ENCODE measurements around the gene TPP2. TPM values are rescaled to one million over a fixed set of nuclear protein-coding genes. Genes with fewer than 3 reads are reported as not detected.

The TPP2 gene
- polyA plus RNA-seq, 1 donor (not counting 4 experiments of a cell fraction or from before 2014, with no cell fraction given), result 41.2 TPM

- no peak overlapping the region for H3K27ac ChIP-seq (ENCODE audit: control insufficient read depth, insufficient read depth, low read length)
- no peaks in the 10 kb centered on the region for H3K36me3 ChIP-seq (ENCODE audit: control insufficient read depth in 2 of 2, extremely low read depth in 1 of 2, insufficient read depth in 2 of 2, low read length in 2 of 2)
- no peak for DNase-seq (ENCODE audit: low read depth, low spot score)
- TF ChIP-seq CTCF (optimal IDR thresholded peaks at IDR 0.05 in 1 of 3, IDR thresholded peaks at IDR 0.05 in 1 of 3, conservative IDR thresholded peaks at IDR 0.05 in 1 of 3; ENCODE audit: extremely low read depth in 1 of 3, insufficient read depth in 2 of 3, low read length in 3 of 3), result peak in 2 of 3 experiments; percentile 27 to 28
- no peak for TF ChIP-seq EZH2 (IDR thresholded peaks at IDR 0.05; ENCODE audit: low read length)
- no peak for FAIRE-seq
- no peaks in the 10 kb centered on the region for H3K9me3 ChIP-seq (ENCODE audit: control insufficient read depth, low read depth, low read length)
- H3K9ac ChIP-seq (ENCODE audit: control insufficient read depth, extremely low read depth, insufficient read depth, low read length), result no peak overlapping the region
- no peaks in the 10 kb centered on the region for H3K9me1 ChIP-seq (ENCODE audit: control insufficient read depth, extremely low read depth, insufficient read depth, low read length)
- H3K79me2 ChIP-seq (ENCODE audit: control insufficient read depth, insufficient read depth, low read length), result no peaks in the 10 kb centered on the region
- peaks cover 5% of the 10 kb centered on the region for H3K27me3 ChIP-seq (ENCODE audit: control insufficient read depth, extremely low read depth, insufficient read depth, low read length)
- H2AFZ ChIP-seq (ENCODE audit: control insufficient read depth, low read length), result no peak overlapping the region
- no peaks in the 10 kb centered on the region for H3K4me1 ChIP-seq (ENCODE audit: control insufficient read depth, extremely low read depth, insufficient read depth, low read length)
- dilution Hi-C loops (cut with MboI; ENCODE audit: extremely low pct_ligation_motif_present, low sequenced_read_pairs), result no loop called here
- H4K20me1 ChIP-seq (ENCODE audit: control insufficient read depth, extremely low read depth, insufficient read depth, low read length), result no peaks in the 10 kb centered on the region
- H3K4me3 ChIP-seq (ENCODE audit: control insufficient read depth in 2 of 3, extremely low read depth in 1 of 3, insufficient read depth in 2 of 3, low read depth in 1 of 3, low read length in 3 of 3), result no peak overlapping the region
- no peak overlapping the region for H3K4me2 ChIP-seq (ENCODE audit: control insufficient read depth, extremely low read depth, insufficient read depth, low read depth, low read length)
Observed at GRCh38 chr13:102571075-102571474, 25.7 kb upstream of the TPP2 start.

- FAIRE-seq, result no peak
- dilution Hi-C loops (cut with MboI; ENCODE audit: extremely low pct_ligation_motif_present, low sequenced_read_pairs), result no loop called here
Observed at GRCh38 chr13:102572323-102572722, 24.5 kb upstream of the TPP2 start.

More at GRCh38 chr13:102572323-102572722, 24.5 kb upstream of the TPP2 start:
- Histone ChIP-seq H3K9ac (ENCODE audit: control insufficient read depth, extremely low read depth, insufficient read depth, low read length) (no peak overlapping the region), H4K20me1 (ENCODE audit: control insufficient read depth, extremely low read depth, insufficient read depth, low read length) (no peaks in the 10 kb centered on the region), H2AFZ (ENCODE audit: control insufficient read depth, low read length) (no peak overlapping the region), H3K27ac (ENCODE audit: control insufficient read depth, insufficient read depth, low read length) (no peak overlapping the region), H3K4me1 (ENCODE audit: control insufficient read depth, extremely low read depth, insufficient read depth, low read length) (no peaks in the 10 kb centered on the region), H3K4me2 (ENCODE audit: control insufficient read depth, extremely low read depth, insufficient read depth, low read depth, low read length) (no peak overlapping the region), H3K9me3 (ENCODE audit: control insufficient read depth, low read depth, low read length) (no peaks in the 10 kb centered on the region), H3K4me3 (ENCODE audit: control insufficient read depth in 2 of 3, extremely low read depth in 1 of 3, insufficient read depth in 2 of 3, low read depth in 1 of 3, low read length in 3 of 3) (no peak overlapping the region), H3K36me3 (ENCODE audit: control insufficient read depth in 2 of 2, extremely low read depth in 1 of 2, insufficient read depth in 2 of 2, low read length in 2 of 2) (no peaks in the 10 kb centered on the region), H3K79me2 (ENCODE audit: control insufficient read depth, insufficient read depth, low read length) (no peaks in the 10 kb centered on the region), H3K27me3 (ENCODE audit: control insufficient read depth, extremely low read depth, insufficient read depth, low read length) (peaks cover 4% of the 10 kb centered on the region), H3K9me1 (ENCODE audit: control insufficient read depth, extremely low read depth, insufficient read depth, low read length) (no peaks in the 10 kb centered on the region)
- no peak for DNase-seq (ENCODE audit: low read depth, low spot score)
- TF ChIP-seq CTCF (optimal IDR thresholded peaks at IDR 0.05 in 1 of 3, IDR thresholded peaks at IDR 0.05 in 1 of 3, conservative IDR thresholded peaks at IDR 0.05 in 1 of 3; ENCODE audit: extremely low read depth in 1 of 3, insufficient read depth in 2 of 3, low read length in 3 of 3) (no peak), EZH2 (IDR thresholded peaks at IDR 0.05; ENCODE audit: low read length) (no peak)
